ENCODE data around the gene GAB3.

- TF ChIP-seq, protein P1, sequence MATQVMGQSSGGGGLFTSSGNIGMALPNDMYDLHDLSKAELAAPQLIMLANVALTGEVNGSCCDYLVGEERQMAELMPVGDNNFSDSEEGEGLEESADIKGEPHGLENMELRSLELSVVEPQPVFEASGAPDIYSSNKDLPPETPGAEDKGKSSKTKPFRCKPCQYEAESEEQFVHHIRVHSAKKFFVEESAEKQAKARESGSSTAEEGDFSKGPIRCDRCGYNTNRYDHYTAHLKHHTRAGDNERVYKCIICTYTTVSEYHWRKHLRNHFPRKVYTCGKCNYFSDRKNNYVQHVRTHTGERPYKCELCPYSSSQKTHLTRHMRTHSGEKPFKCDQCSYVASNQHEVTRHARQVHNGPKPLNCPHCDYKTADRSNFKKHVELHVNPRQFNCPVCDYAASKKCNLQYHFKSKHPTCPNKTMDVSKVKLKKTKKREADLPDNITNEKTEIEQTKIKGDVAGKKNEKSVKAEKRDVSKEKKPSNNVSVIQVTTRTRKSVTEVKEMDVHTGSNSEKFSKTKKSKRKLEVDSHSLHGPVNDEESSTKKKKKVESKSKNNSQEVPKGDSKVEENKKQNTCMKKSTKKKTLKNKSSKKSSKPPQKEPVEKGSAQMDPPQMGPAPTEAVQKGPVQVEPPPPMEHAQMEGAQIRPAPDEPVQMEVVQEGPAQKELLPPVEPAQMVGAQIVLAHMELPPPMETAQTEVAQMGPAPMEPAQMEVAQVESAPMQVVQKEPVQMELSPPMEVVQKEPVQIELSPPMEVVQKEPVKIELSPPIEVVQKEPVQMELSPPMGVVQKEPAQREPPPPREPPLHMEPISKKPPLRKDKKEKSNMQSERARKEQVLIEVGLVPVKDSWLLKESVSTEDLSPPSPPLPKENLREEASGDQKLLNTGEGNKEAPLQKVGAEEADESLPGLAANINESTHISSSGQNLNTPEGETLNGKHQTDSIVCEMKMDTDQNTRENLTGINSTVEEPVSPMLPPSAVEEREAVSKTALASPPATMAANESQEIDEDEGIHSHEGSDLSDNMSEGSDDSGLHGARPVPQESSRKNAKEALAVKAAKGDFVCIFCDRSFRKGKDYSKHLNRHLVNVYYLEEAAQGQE (IDR thresholded peaks at IDR 0.05; ENCODE audit: unreplicated experiment) = no peak
- TF ChIP-seq, protein P2, sequence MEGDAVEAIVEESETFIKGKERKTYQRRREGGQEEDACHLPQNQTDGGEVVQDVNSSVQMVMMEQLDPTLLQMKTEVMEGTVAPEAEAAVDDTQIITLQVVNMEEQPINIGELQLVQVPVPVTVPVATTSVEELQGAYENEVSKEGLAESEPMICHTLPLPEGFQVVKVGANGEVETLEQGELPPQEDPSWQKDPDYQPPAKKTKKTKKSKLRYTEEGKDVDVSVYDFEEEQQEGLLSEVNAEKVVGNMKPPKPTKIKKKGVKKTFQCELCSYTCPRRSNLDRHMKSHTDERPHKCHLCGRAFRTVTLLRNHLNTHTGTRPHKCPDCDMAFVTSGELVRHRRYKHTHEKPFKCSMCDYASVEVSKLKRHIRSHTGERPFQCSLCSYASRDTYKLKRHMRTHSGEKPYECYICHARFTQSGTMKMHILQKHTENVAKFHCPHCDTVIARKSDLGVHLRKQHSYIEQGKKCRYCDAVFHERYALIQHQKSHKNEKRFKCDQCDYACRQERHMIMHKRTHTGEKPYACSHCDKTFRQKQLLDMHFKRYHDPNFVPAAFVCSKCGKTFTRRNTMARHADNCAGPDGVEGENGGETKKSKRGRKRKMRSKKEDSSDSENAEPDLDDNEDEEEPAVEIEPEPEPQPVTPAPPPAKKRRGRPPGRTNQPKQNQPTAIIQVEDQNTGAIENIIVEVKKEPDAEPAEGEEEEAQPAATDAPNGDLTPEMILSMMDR (conservative IDR thresholded peaks at IDR 0.05; ENCODE audit: low read depth in 2 of 2) = no peak
- TF ChIP-seq EZH2 (IDR thresholded peaks at IDR 0.05; ENCODE audit: low read depth, unreplicated experiment) (no peak), CREB1 (CRISPR knock-in tag; IDR thresholded peaks at IDR 0.05; ENCODE audit: low read depth) (no peak), EZH2phosphoT487 (IDR thresholded peaks at IDR 0.05; ENCODE audit: unreplicated experiment) (no peak), ZNF331 (CRISPR knock-in tag; IDR thresholded peaks at IDR 0.05; ENCODE audit: low read depth) (no peak), STAT1 (IDR thresholded peaks at IDR 0.05; ENCODE audit: unreplicated experiment) (no peak), POLR2AphosphoS5 (IDR thresholded peaks at IDR 0.05; ENCODE audit: low read depth) (no peak), ETS1 (IDR thresholded peaks at IDR 0.05) (no peak)
These were observed 18.3 kb downstream of the GAB3 start for GRCh38 chrX:154732421-154733065.
